Measurements from ENCODE around the gene PRMT9.

The PRMT9 gene

GRCh38 chr4:147683717-147684700 is at the start of gene PRMT9:
Gene PRMT9, minus strand, starts transcription at chr4:147684163. Its CDS starts 176 bp downstream, at chr4:147683987.
- DNase-seq (ENCODE audit: low read depth, low spot score) = peak; percentile 48

- DNase-seq (ENCODE audit: low read depth, low spot score) = no peak
Observed at GRCh38 chr4:147732518-147733235, 48.7 kb upstream of the PRMT9 start.

- DNase-seq (ENCODE audit: low read depth, low spot score) = no peak
Observed at GRCh38 chr4:147731580-147732517, 47.9 kb upstream of the PRMT9 start, which contains the start of gene ARHGAP10. Gene ARHGAP10, plus strand, starts transcription at chr4:147732088. Its CDS starts 214 bp downstream, at chr4:147732302.

- no peak for DNase-seq (ENCODE audit: low read depth, low spot score)
Observed at GRCh38 chr4:147730333-147730732, 46.4 kb upstream of the PRMT9 start.

GRCh38 chr4:147727476-147728028 is 43.6 kb upstream of the PRMT9 start:
- DNase-seq (ENCODE audit: low read depth, low spot score) = no peak

- no peak for DNase-seq (ENCODE audit: low read depth, low spot score)
Observed at GRCh38 chr4:147725673-147726072, 41.7 kb upstream of the PRMT9 start.

- DNase-seq (ENCODE audit: low read depth, low spot score) = no peak
Observed at GRCh38 chr4:147724468-147725201, 40.7 kb upstream of the PRMT9 start.

GRCh38 chr4:147723326-147723725 is 39.4 kb upstream of the PRMT9 start:
- DNase-seq (ENCODE audit: low read depth, low spot score) = no peak

GRCh38 chr4:147717878-147718277 is 33.9 kb upstream of the PRMT9 start:
- DNase-seq (ENCODE audit: low read depth, low spot score) = no peak

GRCh38 chr4:147714575-147715401 is 30.8 kb upstream of the PRMT9 start:
- DNase-seq (ENCODE audit: low read depth, low spot score) = no peak

- no peak for DNase-seq (ENCODE audit: low read depth, low spot score)
Observed at GRCh38 chr4:147709999-147710398, 26.0 kb upstream of the PRMT9 start.

GRCh38 chr4:147707892-147708672 is 24.1 kb upstream of the PRMT9 start:
- DNase-seq (ENCODE audit: low read depth, low spot score) = no peak

GRCh38 chr4:147704846-147705245 is 20.9 kb upstream of the PRMT9 start:
- DNase-seq (ENCODE audit: low read depth, low spot score) = no peak

GRCh38 chr4:147696866-147697265 is 12.9 kb upstream of the PRMT9 start:
- no peak for DNase-seq (ENCODE audit: low read depth, low spot score)

GRCh38 chr4:147693218-147693617 is 9.3 kb upstream of the PRMT9 start:
- no peak for DNase-seq (ENCODE audit: low read depth, low spot score)

GRCh38 chr4:147691820-147692219 is 7.9 kb upstream of the PRMT9 start:
- no peak for DNase-seq (ENCODE audit: low read depth, low spot score)

GRCh38 chr4:147689067-147689466 is 5.1 kb upstream of the PRMT9 start:
- DNase-seq (ENCODE audit: low read depth, low spot score) = no peak

- DNase-seq (ENCODE audit: low read depth, low spot score) = no peak
Observed at GRCh38 chr4:147683188-147683591, 773 bp downstream of the PRMT9 start.

GRCh38 chr4:147682755-147683154 is 1.2 kb downstream of the PRMT9 start:
- DNase-seq (ENCODE audit: low read depth, low spot score) = no peak

Data from iPS DF 19.7 (cell line).